C4-2B (cell line): ENCODE data around the gene CFAP299.

Experiments used
- ZFX ChIP-seq: fragments of 450-650 bp; IDR thresholded peaks from 2 replicates; pipeline ENCODE4 v1.6.1; 2017
- TF ChIP-seq, protein P1 (sequence below): fragments of 450-650 bp; conservative IDR thresholded peaks from 2 replicates; pipeline ENCODE4 v1.5.1; 2017; ENCODE audit warnings: mild to moderate bottlenecking

DNA sequence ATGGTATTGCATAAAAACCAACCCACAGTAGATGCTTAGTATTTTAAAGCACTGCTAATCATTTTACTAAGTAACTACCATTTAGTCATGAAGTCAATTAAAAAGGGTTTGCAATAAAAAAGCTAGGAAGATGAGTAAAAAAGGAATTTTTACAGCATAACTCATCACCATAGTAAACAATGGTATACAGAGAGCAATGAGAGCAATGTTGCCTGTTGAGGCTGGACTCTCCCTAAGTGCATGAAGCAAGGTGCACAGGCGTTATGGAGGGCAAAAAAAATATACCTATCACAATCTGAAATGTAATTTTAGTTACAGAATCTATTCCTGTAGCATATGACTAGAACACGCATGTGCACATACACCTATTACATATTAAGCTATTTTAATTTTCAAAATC, 565.4 kb downstream of the CFAP299 start:
- TF ChIP-seq, protein P1, sequence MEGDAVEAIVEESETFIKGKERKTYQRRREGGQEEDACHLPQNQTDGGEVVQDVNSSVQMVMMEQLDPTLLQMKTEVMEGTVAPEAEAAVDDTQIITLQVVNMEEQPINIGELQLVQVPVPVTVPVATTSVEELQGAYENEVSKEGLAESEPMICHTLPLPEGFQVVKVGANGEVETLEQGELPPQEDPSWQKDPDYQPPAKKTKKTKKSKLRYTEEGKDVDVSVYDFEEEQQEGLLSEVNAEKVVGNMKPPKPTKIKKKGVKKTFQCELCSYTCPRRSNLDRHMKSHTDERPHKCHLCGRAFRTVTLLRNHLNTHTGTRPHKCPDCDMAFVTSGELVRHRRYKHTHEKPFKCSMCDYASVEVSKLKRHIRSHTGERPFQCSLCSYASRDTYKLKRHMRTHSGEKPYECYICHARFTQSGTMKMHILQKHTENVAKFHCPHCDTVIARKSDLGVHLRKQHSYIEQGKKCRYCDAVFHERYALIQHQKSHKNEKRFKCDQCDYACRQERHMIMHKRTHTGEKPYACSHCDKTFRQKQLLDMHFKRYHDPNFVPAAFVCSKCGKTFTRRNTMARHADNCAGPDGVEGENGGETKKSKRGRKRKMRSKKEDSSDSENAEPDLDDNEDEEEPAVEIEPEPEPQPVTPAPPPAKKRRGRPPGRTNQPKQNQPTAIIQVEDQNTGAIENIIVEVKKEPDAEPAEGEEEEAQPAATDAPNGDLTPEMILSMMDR, result no peak
- TF ChIP-seq ZFX, result no peak
